ENCODE data around the gene SMYD4.
"Not testable (repeated sequence)": the region's sequence is repeated elsewhere in the genome, so short reads cannot be mapped to it uniquely, and the experiment has no call there.

- TF ChIP-seq CTCF (conservative IDR thresholded peaks at IDR 0.05; ENCODE audit: low read depth, low read length); EZH2 (IDR thresholded peaks at IDR 0.05; ENCODE audit: borderline replicate concordance, low read depth, low read length, poor library complexity, severe bottlenecking): not testable (repeated sequence)
Measured at GRCh38 chr17:1741899-1742298, 87.8 kb downstream of the SMYD4 start.
